LNCaP clone FGC (cell line): ENCODE data around the gene RGR.
A peak's percentile ranks its signal among the peaks of the same experiment; 100 is the strongest.

Source experiments
- DNase-seq: peaks from one replicate; pipeline ENCODE4 v3.0.0-alpha.2; 2011; ENCODE audit warnings: low read depth
- H3K4me3 ChIP-seq: 2 replicates; pipeline ENCODE4 v1.5.1; 2011; ENCODE audit warnings: mild to moderate bottlenecking, low read depth, low read length, control low read depth
- TF ChIP-seq, protein P1 (sequence below): IDR thresholded peaks from 2 replicates; pipeline ENCODE4 v1.5.1; 2012; ENCODE audit warnings: mild to moderate bottlenecking; ENCODE audit not compliant: control insufficient read depth, insufficient read depth; ENCODE audit errors: extremely low read depth

RGR gene

DNA sequence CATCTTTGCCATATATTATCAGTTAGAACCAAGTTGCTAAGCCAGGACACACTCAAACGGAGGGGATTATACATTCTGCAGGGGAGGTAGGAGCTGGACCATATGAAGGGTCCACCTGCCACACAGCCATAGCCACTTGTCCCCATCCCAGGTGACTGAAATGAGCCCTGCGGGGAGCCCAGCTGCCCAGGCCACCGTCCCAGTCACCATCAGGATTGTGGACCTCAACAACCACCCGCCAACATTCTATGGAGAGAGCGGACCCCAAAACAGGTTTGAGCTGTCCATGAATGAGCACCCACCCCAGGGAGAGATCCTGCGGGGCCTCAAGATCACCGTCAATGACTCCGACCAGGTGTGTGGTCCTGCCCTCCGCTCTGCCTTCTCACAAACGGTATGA is 36.8 kb upstream of the RGR start:
- DNase-seq, result no peak
- TF ChIP-seq, protein P1, sequence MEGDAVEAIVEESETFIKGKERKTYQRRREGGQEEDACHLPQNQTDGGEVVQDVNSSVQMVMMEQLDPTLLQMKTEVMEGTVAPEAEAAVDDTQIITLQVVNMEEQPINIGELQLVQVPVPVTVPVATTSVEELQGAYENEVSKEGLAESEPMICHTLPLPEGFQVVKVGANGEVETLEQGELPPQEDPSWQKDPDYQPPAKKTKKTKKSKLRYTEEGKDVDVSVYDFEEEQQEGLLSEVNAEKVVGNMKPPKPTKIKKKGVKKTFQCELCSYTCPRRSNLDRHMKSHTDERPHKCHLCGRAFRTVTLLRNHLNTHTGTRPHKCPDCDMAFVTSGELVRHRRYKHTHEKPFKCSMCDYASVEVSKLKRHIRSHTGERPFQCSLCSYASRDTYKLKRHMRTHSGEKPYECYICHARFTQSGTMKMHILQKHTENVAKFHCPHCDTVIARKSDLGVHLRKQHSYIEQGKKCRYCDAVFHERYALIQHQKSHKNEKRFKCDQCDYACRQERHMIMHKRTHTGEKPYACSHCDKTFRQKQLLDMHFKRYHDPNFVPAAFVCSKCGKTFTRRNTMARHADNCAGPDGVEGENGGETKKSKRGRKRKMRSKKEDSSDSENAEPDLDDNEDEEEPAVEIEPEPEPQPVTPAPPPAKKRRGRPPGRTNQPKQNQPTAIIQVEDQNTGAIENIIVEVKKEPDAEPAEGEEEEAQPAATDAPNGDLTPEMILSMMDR, result no peak
- no peak overlapping the region for H3K4me3 ChIP-seq

DNA sequence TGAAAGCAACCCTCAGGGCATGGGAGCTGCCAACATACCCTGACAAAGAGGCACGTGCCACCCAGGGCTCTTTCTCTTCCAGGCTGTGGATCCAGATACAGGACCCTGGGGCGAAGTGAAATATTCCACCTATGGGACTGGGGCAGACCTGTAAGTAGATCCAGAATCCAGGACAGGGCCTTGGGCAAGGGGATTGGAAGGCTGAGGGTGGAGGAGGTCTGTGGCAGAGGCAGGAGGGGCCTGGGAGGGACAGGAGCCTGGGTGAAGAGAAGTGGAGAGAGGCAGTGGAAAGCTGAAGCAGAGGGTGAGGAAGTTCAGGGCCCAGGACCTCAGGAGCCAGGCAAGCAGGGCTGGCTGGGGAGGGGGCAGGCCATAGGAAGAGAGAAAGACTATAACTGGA is 33.3 kb upstream of the RGR start:
- TF ChIP-seq, protein P1, result no peak
- no peak for DNase-seq
- no peak overlapping the region for H3K4me3 ChIP-seq

DNA sequence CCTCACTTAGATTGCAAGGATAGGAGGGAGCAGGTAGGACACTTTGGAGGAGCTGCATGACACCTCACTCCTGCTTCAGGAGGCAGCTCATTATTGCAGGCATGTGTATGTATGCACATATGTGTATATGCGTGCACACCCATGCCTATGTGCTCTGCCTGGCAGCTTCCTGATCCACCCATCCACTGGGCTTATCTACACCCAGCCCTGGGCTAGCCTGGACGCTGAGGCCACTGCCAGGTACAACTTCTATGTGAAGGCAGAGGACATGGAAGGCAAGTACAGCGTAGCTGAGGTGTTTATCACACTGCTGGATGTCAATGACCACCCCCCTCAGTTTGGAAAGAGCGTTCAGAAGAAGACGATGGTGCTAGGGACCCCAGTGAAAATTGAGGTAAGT is 32.8 kb upstream of the RGR start:
- no peak for DNase-seq
- H3K4me3 ChIP-seq, result no peak overlapping the region
- TF ChIP-seq, protein P1, result no peak

DNA sequence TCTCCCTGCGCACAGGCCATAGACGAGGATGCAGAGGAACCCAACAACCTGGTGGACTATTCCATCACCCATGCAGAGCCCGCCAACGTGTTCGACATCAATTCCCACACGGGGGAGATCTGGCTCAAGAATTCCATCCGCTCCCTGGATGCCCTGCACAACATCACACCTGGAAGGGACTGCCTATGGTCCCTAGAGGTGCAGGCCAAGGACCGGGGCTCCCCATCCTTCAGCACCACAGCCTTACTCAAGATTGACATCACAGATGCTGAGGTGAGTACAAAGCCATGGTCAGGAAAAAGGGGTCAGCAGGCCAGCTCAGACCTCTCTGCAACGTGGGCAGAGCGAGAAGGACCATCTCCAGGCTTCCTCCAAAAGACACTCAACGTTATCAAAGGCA is 31.8 kb upstream of the RGR start:
- DNase-seq, result no peak
- TF ChIP-seq, protein P1, result no peak
- no peak overlapping the region for H3K4me3 ChIP-seq

DNA sequence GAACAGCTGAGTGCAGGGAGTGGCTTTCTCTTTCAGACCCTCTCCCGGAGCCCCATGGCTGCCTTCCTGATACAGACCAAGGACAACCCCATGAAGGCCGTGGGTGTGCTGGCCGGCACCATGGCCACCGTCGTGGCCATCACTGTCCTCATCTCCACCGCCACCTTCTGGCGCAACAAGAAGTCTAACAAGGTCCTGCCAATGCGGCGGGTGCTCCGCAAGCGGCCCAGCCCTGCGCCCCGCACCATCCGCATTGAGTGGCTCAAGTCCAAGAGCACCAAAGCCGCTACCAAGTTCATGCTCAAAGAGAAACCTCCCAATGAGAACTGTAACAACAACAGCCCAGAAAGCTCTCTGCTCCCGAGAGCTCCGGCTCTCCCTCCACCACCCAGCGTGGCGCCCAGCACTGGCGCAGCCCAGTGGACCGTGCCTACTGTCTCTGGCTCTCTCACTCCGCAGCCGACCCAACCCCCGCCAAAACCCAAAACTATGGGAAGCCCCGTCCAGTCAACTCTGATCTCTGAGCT is 30.7 kb upstream of the RGR start:
- no peak overlapping the region for H3K4me3 ChIP-seq
- TF ChIP-seq, protein P1, result 0 out of 2 replicates have a peak, but pooled peaks have one; percentile 6
- DNase-seq, result no peak

DNA sequence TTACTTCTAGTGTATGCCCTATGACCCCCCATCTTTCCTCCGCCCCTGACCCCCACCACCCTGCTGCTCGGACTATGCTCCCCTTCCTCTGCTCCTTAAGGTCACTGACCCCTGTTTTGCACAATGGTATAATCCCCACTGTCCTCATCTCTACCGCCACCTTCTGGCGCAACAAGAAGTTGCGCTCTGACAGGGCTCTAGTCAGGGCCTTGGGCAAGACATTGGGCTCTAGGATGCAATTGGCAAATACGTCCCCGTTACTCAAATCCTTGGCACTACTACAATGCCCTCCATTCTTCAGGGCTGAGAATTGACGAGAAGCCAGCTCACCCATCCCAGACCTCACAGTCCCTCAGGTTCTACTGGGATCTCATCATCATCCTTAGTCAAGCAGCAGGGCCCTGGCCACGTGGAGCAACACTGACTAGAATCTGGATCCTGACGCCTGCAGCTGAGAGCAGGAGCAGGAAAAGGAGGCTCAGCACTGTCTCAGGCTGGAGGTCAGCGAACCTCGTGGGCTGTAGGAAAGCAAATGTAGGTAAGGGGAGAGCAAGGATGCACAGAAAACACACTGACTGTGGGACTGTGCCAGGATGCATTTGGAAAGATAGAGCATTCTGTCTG is 30.1 kb upstream of the RGR start:
- no peak for DNase-seq
- no peak overlapping the region for H3K4me3 ChIP-seq
- TF ChIP-seq, protein P1, result peak; percentile 70

DNA sequence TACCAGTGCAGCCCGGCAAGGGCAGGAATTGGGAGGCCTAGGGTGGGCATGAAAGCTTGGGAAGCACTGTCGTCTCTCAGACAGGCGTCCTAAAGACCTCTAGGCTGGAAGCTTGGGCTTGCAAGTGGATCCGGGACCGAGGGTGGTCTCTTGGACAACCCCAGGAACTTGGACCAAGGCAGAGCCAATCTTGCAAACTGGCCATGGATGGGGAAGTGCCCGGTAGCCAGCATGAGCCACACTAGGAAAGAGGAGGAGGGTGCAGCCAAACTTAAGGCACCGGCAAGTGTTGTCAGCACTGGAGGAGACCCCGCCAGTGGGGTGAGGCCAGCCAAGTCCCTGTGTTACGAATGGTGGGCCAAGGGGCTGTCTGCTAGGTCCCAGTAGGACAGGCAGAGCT is 28.0 kb upstream of the RGR start:
- TF ChIP-seq, protein P1, result no peak
- no peak overlapping the region for H3K4me3 ChIP-seq
- DNase-seq, result no peak
